ENCODE data around the gene CENPT.

Gene CENPT

DNA sequence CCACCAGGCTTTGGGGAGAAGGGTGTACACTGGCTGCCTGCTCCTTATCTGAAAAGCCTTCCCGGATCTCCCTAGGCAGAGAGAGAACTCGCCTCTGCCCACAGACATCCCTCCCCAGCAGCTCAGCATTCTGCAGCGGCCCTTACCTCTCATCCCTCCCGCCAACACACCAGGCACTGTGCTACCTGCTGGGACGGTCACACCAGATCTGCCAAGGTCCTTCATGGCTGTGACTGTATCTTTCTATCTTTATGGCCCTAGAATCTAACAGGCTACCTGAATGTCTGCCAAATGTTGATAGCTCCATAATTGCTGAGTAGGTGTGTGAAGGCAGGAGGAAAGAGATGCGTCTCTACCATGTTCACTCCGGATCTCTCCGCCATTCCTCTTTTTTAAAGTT is 32.9 kb downstream of the CENPT start:
- no peak for DNase-seq (ENCODE audit: extremely low read depth in 1 of 2, low read depth in 1 of 2)

DNA sequence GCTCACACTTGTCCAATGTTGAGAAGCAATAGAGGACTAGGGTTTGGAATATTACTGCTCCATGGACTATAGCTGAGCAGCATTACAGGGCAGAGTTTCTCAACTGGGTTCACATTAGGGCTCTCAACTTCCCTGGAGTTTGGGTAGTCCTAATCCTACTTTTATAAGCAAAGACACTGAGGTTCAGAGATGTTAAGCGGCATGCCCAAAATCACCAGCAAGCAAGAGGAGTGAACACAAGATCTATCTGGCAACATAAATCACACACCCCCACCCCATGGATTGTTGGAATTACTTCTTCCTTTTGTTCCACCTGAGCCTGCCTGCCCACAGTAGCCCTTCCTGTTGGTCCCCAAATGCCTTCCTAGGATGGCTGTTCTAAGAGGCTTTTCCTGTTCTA is 35.6 kb downstream of the CENPT start:
- DNase-seq (ENCODE audit: extremely low read depth in 1 of 2, low read depth in 1 of 2), result no peak

DNA sequence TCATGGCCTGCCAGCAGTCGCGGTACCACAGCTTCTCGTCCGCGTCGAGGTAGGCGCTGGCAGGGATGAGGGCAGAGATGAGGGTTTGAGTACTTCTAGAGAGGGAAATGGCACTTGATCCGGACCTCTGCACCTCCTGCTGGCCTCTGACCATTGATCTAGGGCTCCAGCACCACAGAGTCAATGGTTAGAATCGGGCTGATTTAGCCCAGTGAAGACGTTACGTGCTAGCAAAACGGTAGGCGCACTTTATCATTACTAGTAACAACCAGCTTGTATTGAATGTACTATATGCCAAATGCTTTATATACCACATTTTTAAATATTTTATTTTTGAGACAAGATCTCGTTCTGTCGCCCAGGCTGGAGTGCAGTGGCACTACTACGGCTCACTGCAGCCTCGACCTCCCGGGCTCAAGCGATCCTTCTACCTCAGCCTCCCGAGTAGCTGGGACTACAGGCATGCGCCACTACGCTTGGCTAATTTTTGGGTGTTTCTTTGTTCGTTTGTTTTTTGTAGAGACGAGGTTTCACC is 40.3 kb downstream of the CENPT start:
- no peak for DNase-seq (ENCODE audit: extremely low read depth in 1 of 2, low read depth in 1 of 2)

DNA sequence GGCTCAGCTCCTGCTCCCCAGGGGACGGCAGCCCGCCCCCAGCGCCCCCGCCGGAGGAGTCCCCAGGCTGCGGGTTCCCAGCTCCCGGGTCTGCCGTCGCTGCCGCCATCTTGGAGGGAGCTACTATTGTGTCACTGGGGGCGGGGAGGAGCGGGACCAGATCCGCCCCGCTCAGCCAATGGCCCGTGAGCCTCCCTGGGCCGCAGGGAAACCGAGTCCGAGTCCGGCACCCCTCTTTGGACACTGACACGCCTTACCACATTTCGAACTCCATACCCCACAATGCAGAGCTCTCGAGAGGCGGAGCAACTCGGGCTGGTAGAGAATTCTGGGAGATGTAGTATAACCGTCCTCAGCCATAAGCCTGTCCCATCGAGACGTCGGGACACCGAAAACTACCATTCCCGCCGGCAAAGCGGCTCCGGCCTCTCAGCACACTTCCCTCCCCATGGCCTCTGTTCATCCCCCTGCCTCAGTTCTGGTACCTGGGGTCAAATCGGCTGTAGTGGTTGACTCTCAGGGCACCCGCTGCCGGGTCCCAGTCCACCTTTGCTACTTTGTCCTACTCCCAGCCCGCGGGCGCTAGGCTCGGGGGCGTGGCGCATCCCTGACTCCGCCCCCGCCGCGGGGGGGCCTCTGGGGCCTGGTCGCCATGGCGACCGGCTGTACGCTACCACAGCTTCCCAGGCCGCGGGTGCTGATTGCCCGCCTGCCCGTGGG is 40.9 kb downstream of the CENPT start, which contains the start of the genes RANBP10 and TSNAXIP1:
Gene RANBP10 (minus strand): TSS at position 133 of the 720 bp plus-strand sequence. CDS start 24 bp downstream, at position 109.
Gene TSNAXIP1 (plus strand): TSS at position 462 of the 720 bp plus-strand sequence. CDS start 261 bp downstream, outside the sequence.
- peak; percentile 91 to 92 for DNase-seq (ENCODE audit: extremely low read depth in 1 of 2, low read depth in 1 of 2)

DNA sequence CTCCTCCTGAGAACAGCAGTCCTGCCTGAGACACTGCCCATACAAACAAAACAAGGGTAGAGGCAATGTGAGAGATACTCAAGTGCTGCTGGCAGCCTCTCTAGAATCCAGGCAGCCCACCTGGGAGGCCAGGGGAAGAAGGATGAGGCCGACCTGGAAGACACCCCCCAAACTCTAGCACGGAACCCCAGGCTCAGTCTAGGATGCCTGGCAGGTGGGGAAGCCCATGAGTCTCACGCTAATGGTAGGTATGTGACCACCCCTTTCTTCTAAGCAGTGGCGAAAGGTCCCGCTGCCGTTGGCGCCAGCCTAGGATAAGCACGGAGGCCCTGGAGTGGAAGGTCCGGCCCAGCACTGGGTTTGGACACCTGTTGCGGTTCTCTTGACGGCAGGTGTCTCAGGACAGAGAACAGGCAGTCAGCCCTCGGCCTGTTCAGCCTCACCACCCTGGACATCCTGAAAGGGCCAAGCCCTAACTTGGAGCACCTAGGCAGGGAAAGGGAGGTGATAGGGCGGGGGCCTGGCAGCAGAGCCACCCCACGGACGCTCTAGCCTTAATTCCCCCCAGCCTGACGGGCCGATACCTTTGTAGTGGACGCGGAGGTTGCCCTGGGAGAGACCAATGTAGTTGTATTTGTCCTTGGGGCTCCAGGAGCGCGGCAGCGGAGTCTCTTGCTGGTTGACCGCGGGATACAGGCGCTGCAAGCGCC is 41.6 kb downstream of the CENPT start:
- DNase-seq (ENCODE audit: extremely low read depth in 1 of 2, low read depth in 1 of 2), result no peak

DNA sequence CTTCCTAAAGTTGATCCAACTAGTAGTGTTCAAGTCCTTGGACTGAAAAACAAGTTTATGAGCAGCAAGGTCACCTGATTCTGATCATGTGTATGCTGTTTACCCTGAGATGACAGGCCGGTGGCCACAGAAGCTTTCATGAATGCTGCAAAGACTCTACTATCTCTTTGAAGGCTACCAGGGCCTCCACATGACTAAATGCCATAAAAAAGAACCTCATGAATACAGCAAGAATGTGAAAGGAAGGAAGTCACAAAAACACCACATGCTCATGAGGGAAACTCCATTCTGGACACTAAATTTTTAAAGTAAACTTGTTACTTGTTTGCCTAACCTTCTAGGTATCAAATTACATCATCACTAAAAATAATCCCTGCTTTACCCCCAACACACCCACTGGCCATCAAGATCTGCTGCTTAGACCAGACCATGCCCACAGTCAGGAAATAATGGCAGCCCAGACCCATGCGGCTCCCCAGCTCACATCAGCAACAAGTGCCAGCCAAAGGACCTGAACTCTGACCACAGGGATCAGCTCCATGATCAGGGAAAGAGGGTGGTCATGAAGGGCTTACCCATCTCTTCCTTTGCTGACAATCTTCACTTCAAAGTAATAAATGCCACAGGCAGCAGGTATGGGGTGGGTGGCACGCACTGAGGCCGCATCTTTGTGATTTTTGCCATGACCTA is 42.5 kb downstream of the CENPT start:
- DNase-seq (ENCODE audit: extremely low read depth in 1 of 2, low read depth in 1 of 2), result no peak

DNA sequence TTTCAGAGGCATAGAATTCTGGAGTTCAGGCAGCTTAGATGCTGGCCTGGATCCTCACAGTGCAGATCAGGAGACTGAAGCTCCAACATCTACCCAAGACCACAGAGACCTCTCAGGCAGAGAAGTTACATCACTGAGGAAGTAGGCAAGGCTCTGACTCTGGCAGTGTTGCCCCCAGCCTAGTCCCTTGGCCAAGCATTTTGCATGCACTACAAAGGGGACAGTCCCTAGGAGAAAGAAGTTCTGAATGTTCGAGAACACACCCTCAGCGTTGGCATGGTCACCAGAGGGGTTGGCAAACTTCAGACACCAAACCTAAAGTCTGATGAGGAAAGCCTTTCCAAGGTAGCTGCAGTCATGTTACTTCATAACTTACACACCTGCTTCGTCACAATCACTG is 43.6 kb downstream of the CENPT start:
- no peak for DNase-seq (ENCODE audit: extremely low read depth in 1 of 2, low read depth in 1 of 2)

DNA sequence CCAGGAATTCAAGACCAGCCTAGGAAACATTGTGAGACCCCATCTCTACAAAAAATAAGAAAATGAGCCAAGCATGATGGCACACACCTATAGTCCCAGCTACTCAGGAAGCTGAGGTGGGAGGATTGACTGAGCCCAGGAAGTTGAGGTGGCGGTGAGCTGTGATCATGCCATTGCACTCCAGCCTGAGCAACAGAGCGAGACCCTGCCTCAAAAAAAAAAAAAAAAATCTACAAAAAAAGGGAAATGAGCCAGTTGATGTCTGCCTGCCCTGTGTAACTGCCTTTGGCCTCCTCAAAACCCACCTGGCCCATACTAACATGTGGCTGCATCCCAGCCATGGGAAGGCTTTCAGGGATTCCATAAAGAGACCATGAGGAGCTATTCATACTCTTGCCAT is 45.6 kb downstream of the CENPT start:
- DNase-seq (ENCODE audit: extremely low read depth in 1 of 2, low read depth in 1 of 2), result no peak

DNA sequence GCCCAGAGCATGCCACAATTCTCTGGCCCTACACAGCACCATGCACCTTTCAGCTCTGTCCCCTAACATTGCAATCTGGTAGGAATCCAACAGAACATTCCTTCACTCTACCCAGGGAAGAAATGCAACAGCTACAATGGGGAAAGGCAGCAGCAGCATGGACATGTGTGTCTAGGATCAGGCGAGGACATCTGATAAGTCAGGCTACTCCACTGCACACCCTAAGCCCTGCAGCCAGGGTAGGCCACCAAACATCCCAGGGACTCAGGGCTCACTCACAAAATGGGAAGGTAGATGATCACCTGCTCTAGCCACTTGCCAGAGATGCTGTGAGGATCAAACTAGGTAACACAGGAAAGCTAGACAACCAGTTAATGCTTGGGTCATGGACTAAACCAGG is 46.3 kb downstream of the CENPT start:
- DNase-seq (ENCODE audit: extremely low read depth in 1 of 2, low read depth in 1 of 2), result no peak

DNA sequence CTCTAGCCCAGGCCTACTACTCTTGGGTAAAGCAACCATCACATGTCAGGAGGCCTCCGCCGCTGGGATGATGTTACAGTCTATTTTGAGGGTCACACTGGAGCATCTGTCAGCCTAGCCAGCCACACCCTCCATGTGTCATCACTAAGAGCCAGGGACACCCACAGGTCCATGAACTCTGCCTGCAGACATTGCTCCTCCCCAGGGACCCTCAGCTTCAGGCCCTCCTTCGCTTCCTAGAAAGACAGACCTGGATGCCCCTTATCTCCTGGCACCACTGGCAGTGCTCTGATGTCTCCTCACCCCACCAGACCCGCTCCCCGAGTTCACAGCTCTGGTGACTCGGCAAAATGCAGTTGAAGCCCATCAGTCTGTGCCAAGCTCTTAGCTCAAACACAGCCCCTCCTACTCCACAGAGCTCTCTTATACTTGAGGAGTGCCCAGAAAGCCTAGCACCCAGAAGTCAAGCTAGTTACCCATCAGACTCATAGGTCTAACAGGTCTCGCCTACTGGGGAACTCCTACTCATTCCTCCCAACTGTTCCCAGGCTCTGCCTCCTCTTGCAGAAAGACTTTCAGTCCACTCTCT is 47.1 kb downstream of the CENPT start:
- no peak for DNase-seq (ENCODE audit: extremely low read depth in 1 of 2, low read depth in 1 of 2)

DNA sequence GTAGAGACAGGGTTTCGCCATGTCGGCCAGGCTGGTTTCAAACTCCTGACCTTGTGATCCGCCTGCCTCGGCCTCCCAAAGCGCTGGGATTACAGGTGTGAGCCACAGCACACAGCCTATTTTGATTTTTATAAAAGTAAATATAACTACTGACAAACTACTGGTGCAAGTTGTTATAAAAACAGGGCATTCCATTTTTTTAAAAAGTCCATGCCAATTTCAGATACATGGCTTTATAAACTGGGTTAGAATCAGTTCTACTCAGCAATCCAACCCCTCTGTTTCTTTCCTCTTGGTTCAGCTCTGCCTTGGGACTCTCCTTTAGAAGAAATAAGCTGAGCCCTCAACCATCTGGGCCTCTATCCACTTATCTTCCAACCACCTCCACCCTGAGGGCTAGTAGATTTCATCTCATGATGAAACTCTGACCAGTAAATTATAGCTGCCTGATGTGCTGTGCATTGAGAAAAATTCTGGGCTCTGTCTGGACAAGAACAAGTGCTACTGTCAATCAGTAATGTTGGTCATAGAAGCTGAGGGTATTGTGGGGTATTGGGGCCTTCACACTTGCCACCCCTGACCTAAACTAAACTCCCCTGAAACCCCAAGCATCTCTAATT is 51.3 kb downstream of the CENPT start:
- DNase-seq (ENCODE audit: extremely low read depth in 1 of 2, low read depth in 1 of 2), result no peak

DNA sequence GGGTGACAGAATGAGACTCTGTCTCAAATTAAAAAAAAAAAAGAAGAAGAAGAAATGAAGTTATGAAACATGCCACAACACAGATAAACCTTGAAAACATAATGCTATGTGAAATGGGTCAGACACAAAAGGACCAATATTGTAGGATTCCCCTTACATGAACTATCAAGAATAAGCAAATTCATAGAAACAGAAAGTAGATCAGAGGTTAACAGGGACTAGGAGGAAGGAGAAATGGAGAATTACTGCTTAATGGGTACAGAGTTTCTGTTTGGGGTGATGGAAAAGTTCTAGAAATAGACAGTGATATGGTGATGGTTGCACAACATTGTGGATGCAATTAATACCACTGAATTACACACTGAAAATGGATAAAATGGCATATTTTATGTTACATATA is 57.4 kb downstream of the CENPT start:
- no peak for DNase-seq (ENCODE audit: extremely low read depth in 1 of 2, low read depth in 1 of 2)

DNA sequence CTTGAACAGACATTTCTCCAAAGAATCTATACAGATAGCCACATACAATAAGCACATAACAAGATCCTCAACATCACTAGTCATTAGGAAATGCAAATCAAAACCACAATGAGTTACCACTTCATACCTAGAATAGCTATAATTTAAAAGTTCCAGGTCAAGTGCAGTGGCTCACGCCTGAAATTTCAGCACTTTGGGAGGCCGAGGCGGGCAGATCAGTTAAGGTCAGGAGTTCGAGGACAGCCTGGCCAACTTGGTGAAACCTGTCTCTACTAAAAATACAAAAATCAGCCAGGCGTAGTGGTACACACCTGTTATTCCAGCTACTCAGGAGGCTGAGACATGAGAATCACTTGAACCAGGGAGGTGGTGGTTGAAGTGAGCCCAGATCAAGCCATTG is 61.0 kb downstream of the CENPT start:
- DNase-seq (ENCODE audit: extremely low read depth in 1 of 2, low read depth in 1 of 2), result no peak

DNA sequence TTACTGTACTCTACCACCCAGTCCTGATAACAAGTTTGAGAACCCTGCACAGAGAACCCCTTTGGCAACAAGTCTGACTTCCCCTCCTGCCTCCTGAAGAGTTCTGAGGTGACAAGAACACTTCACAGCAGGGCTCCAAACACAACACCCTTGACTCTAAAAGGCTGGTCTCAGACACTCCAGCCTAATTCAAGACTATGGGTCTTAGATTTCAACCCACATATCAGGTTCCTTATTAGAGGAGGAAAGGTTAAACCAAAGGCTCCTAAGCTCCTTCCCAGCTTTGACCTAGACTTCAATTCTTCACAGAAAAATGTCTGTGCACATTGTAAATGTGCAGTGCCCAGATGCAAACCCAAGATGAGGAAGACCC is 64.2 kb downstream of the CENPT start:
- no peak for DNase-seq (ENCODE audit: extremely low read depth in 1 of 2, low read depth in 1 of 2)

DNA sequence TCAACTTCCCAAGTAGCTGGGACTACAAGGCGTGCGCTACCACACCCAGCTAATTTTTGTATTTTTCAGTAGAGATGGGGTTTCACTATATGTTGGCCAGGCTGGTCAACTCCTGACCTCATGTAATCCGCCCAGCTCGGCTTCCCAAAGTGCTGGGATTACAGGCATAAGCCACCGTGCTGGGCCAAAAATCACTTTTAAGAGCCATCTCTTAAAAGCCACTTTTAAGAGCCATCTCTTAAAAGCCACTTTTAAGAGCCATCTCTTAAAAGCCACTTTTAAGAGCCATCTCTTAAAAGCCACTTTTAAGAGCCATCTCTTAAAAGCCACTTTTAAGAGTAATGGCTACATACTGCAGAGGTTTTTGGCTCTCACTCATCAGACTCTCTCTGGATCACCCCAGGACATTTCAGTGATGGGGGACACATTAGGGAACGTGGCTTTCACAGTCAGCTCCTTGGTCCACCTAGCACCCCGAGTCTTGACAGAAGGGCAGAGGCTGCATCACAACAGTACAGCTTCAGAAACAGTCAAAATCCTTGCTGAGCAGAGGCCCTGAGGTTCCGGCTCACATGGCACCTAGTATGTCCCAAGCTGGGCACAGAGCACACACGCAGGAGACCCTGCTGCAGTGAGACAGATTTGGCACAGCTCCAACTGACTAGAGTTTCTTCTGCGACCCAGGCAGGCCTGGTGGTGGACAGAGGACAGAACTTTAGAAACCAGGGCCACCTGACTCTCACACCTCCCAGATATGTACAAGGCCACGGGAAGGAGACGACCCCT is 64.7 kb downstream of the CENPT start:
- no peak for DNase-seq (ENCODE audit: extremely low read depth in 1 of 2, low read depth in 1 of 2)

DNA sequence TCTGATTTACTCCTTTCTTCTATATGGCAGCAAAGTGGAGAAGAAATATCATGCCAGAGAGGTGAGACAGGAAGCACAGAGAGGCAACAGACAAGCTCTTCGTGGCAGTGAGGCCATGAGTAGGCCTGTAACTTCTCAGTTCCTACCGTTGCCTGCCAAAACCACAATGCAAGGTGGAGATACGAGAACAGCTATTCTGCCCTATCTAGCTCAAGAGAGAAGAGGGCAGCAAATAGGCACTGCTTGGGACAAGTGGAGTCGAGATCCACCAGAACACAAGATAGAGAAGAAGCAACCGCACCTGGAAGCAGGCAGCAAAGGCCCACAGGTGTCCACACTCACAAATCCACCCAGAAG is 66.0 kb downstream of the CENPT start:
- no peak for DNase-seq (ENCODE audit: extremely low read depth in 1 of 2, low read depth in 1 of 2)

DNA sequence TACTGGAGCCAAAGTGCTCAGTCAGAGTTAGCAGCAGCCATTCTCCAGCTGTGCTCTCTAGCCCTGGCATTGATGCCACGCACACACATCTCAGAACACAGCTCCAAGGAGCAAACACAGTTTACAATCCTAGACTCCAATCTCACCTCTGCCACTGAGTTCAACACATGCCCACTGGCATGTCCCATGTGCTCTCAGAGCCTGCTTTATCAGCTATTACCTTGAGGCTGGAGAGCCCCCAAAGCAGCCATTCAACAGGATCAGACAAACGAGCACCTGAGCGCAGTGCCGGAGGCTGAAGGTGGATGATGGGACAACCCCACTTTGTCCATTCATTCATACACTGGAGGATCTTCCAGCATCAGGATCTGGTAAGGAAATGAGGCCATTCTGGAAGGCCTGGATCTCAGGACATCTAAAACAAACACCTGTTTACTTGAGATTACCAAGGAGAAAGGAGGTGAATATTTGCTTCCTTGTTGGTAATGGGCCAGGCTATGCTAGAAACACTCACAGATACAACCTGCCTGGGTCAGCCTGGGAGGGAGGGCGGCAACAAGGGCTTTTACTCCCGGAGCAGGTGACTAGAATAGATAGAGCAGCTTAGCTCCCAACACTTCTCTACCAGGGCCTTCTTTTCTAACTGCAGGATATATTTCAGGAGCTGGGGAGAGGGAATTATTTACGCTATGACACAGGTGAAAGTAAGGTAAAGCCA is 66.5 kb downstream of the CENPT start:
- DNase-seq (ENCODE audit: extremely low read depth in 1 of 2, low read depth in 1 of 2), result no peak

DNA sequence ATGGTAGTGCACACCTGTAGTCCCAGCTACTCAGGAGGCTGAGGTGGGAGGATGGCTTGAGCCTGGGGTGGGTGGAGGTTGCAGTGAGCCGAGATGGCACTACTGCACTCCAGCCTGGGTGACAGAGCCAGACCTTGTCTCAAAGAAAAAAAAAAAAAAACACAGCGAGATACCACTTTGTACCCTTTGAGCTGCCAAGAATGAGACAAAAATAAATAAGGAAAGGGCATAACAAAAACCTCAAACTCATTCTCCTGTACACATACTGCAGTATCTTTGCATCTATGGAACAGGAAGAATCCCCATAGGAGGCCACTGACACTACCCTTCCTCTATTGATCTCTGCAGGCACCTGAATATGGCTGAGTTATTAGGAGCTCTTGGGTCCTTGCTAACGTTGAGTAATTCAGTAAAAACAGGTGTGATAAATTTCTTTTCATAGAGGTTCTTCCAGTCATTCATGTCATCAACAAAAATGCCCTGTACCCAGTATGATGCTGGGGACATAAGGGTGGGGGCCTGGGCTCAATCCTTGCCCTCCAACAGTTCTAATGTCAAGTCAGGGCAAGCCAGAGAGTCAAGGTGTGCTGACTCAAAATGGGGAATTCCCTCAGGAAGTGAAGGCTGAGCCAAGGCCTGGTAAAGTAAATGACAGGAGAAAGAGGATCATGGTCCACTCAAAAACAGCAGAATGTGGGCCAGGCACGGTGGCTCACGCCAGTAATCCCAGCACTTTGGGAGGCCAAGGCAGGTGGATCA is 68.1 kb downstream of the CENPT start:
- DNase-seq (ENCODE audit: extremely low read depth in 1 of 2, low read depth in 1 of 2), result no peak

Data from activated CD8-positive, alpha-beta memory T cell treated with anti-CD3 and anti-CD28 coated beads for 1 hour (primary cell).